Measurements from ENCODE around the gene DHX32.

Gene DHX32

DNA sequence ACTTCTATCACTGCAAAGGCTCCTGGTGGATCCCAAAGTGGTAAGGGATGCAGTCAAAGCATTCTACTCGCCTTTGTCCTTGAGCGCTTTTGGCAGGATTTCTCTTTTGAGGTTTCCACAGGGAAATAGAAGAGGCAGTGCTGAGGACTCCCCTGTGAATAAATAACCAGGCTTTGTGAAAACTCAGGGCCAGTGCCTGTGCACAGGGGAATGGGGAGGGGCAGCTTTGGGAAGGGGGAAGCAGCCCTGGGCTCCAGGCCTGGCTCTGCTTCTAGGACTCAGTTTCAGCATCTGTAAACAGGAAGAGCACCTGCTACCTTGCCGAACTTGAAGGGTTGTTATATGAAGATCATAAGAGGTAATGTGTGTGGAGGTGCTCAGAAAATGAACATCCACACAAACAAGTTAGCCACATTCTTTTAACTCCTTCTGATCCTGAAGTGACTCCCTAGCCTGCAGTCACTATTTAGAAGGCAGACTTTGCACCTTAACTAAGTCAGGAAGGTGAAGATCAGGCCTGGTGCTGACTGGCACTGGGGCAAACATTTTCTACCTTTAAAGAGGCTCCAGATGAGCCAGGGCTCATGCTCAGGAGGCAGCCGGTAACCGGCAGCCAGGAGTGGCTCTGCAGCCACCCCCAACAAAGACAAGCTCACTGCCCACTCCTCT, 83.0 kb downstream of the DHX32 start:
- peaks cover 10 to 13% of the 10 kb centered on the region in 2 experiments for H3K36me3 ChIP-seq (ENCODE audit: control insufficient read depth in 1 of 2, insufficient read depth in 2 of 2, low read length in 2 of 2)
- no peaks in the 10 kb centered on the region for H3K27me3 ChIP-seq (ENCODE audit: insufficient read depth, low read length)
- H4K8ac ChIP-seq (ENCODE audit: low read depth, low read length), result no peak overlapping the region
- H3K4me1 ChIP-seq (ENCODE audit: control insufficient read depth in 1 of 2, insufficient read depth in 2 of 2, low read length in 2 of 2), result no peaks in the 10 kb centered on the region
- no peak overlapping the region for H4K12ac ChIP-seq (ENCODE audit: low read depth, low read length)
- no peak overlapping the region for H2BK12ac ChIP-seq (ENCODE audit: low read length)
- no peak overlapping the region for H2BK120ac ChIP-seq (ENCODE audit: insufficient read depth, low read length, poor library complexity)
- H3K4me2 ChIP-seq (ENCODE audit: low read length), result no peak overlapping the region
- H2AK5ac ChIP-seq (ENCODE audit: low read length), result no peak overlapping the region
- H3K9ac ChIP-seq (ENCODE audit: low read length), result no peak overlapping the region
- no peak overlapping the region for H3K23ac ChIP-seq (ENCODE audit: low read length)
- H2AFZ ChIP-seq (ENCODE audit: insufficient read depth, low read length, poor library complexity), result no peak overlapping the region
- H4K91ac ChIP-seq (ENCODE audit: low read depth, low read length), result no peak overlapping the region
- no peak for DNase-seq
- H3K9me3 ChIP-seq (ENCODE audit: insufficient read depth, low read depth, low read length), result no peaks in the 10 kb centered on the region
- no peak overlapping the region for H3K18ac ChIP-seq (ENCODE audit: low read length)
- no peaks in the 10 kb centered on the region for H3K79me2 ChIP-seq (ENCODE audit: control insufficient read depth, insufficient read depth, low read length, poor library complexity)
- no peak overlapping the region for H2BK5ac ChIP-seq (ENCODE audit: low read depth, low read length, poor library complexity)
- H3K27ac ChIP-seq (ENCODE audit: low read depth, low read length), result no peak overlapping the region
- no peak overlapping the region for H3K14ac ChIP-seq (ENCODE audit: low read length)
- H3K4ac ChIP-seq (ENCODE audit: low read depth, low read length), result no peak overlapping the region
- no CpG with 5 or more reads among the region's 5 CpGs for WGBS (ENCODE audit: extremely low coverage, insufficient coverage, insufficient read length)
- no peak overlapping the region for H3K4me3 ChIP-seq (ENCODE audit: low read depth, low read length)
- H3K79me1 ChIP-seq (ENCODE audit: low read length), result no peaks in the 10 kb centered on the region

DNA sequence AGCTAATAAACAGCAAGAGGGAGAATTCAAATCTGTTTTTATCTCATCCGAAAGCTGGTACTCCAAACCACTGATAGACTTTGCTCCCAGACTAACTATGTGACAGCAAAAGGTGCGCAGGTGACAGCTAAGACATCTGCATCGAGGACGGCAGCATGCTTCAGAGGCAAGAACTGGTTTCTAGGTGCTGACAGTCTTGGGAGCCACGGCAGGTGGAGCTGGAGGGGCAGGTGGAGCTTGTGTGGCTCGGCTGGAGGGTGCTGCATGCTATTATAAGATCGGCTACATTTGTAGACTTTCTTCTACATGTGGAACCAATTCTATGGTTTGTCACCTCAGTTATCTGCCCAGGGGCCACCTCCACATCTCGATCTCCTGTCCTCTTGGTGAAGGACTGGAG, 83.7 kb downstream of the DHX32 start:
- no peak overlapping the region for H2AK5ac ChIP-seq (ENCODE audit: low read length)
- H3K4me2 ChIP-seq (ENCODE audit: low read length), result no peak overlapping the region
- no peak overlapping the region for H3K27ac ChIP-seq (ENCODE audit: low read depth, low read length)
- no peak overlapping the region for H2BK12ac ChIP-seq (ENCODE audit: low read length)
- peaks cover 16 to 18% of the 10 kb centered on the region in 2 experiments for H3K36me3 ChIP-seq (ENCODE audit: control insufficient read depth in 1 of 2, insufficient read depth in 2 of 2, low read length in 2 of 2)
- no peak overlapping the region for H3K18ac ChIP-seq (ENCODE audit: low read length)
- H4K8ac ChIP-seq (ENCODE audit: low read depth, low read length), result no peak overlapping the region
- no peak overlapping the region for H2BK120ac ChIP-seq (ENCODE audit: insufficient read depth, low read length, poor library complexity)
- H3K79me2 ChIP-seq (ENCODE audit: control insufficient read depth, insufficient read depth, low read length, poor library complexity), result no peaks in the 10 kb centered on the region
- H2AFZ ChIP-seq (ENCODE audit: insufficient read depth, low read length, poor library complexity), result no peak overlapping the region
- no peaks in the 10 kb centered on the region for H3K27me3 ChIP-seq (ENCODE audit: insufficient read depth, low read length)
- no peak overlapping the region for H4K12ac ChIP-seq (ENCODE audit: low read depth, low read length)
- no peaks in the 10 kb centered on the region for H3K4me1 ChIP-seq (ENCODE audit: control insufficient read depth in 1 of 2, insufficient read depth in 2 of 2, low read length in 2 of 2)
- H3K9me3 ChIP-seq (ENCODE audit: insufficient read depth, low read depth, low read length), result no peaks in the 10 kb centered on the region
- H3K4me3 ChIP-seq (ENCODE audit: low read depth, low read length), result no peak overlapping the region
- H3K9ac ChIP-seq (ENCODE audit: low read length), result no peak overlapping the region
- DNase-seq, result peak in 1 of 2 donors; percentile 47
- H3K14ac ChIP-seq (ENCODE audit: low read length), result no peak overlapping the region
- H3K4ac ChIP-seq (ENCODE audit: low read depth, low read length), result no peak overlapping the region
- no peaks in the 10 kb centered on the region for H3K79me1 ChIP-seq (ENCODE audit: low read length)
- no peak overlapping the region for H3K23ac ChIP-seq (ENCODE audit: low read length)
- no peak overlapping the region for H2BK5ac ChIP-seq (ENCODE audit: low read depth, low read length, poor library complexity)
- no peak overlapping the region for H4K91ac ChIP-seq (ENCODE audit: low read depth, low read length)
- WGBS (ENCODE audit: extremely low coverage, insufficient coverage, insufficient read length), result no CpG with 5 or more reads among the region's 8 CpGs

DNA sequence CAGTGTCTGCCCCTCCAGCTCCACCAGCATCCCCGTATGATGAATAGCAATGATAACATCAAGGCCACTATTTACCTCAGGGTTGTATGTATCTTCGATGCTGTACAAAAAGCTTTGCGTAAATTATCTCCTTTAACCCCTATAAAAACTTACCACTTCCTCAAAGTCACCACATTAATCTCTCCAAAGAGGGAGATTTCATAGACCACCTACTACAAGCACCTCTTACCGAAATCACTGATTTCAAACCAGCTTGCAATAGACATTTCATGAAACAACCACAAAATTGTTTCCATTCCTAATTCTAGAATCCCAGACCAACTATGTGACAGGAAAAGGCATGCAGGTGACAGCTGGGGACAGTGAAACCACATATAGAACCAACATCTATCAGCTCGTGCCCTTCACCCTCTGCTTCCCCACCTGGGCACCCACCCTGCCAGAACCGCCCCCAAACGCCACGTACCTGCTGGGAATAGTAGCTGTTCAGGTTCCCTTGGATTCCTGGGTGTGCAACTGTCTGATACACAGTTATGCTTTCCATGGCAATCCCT, 85.4 kb downstream of the DHX32 start:
- no peak overlapping the region for H3K9ac ChIP-seq (ENCODE audit: low read length)
- H3K4me1 ChIP-seq (ENCODE audit: control insufficient read depth in 1 of 2, insufficient read depth in 2 of 2, low read length in 2 of 2), result no peaks in the 10 kb centered on the region
- H2BK120ac ChIP-seq (ENCODE audit: insufficient read depth, low read length, poor library complexity), result no peak overlapping the region
- DNase-seq, result peak in 1 of 2 donors; percentile 45
- H3K18ac ChIP-seq (ENCODE audit: low read length), result no peak overlapping the region
- H3K14ac ChIP-seq (ENCODE audit: low read length), result no peak overlapping the region
- no peak overlapping the region for H3K4me2 ChIP-seq (ENCODE audit: low read length)
- no peak overlapping the region for H2BK12ac ChIP-seq (ENCODE audit: low read length)
- H3K4me3 ChIP-seq (ENCODE audit: low read depth, low read length), result no peak overlapping the region
- H3K23ac ChIP-seq (ENCODE audit: low read length), result no peak overlapping the region
- no peak overlapping the region for H4K12ac ChIP-seq (ENCODE audit: low read depth, low read length)
- no peak overlapping the region for H2AFZ ChIP-seq (ENCODE audit: insufficient read depth, low read length, poor library complexity)
- 100% methylated on average over 1 of the region's 8 CpGs for WGBS (ENCODE audit: extremely low coverage, insufficient coverage, insufficient read length)
- no peak overlapping the region for H3K27ac ChIP-seq (ENCODE audit: low read depth, low read length)
- H3K27me3 ChIP-seq (ENCODE audit: insufficient read depth, low read length), result no peaks in the 10 kb centered on the region
- peaks cover 22% of the 10 kb centered on the region in 2 experiments for H3K36me3 ChIP-seq (ENCODE audit: control insufficient read depth in 1 of 2, insufficient read depth in 2 of 2, low read length in 2 of 2)
- H4K91ac ChIP-seq (ENCODE audit: low read depth, low read length), result no peak overlapping the region
- no peaks in the 10 kb centered on the region for H3K9me3 ChIP-seq (ENCODE audit: insufficient read depth, low read depth, low read length)
- no peak overlapping the region for H2BK5ac ChIP-seq (ENCODE audit: low read depth, low read length, poor library complexity)
- no peak overlapping the region for H2AK5ac ChIP-seq (ENCODE audit: low read length)
- H3K79me2 ChIP-seq (ENCODE audit: control insufficient read depth, insufficient read depth, low read length, poor library complexity), result no peaks in the 10 kb centered on the region
- H4K8ac ChIP-seq (ENCODE audit: low read depth, low read length), result no peak overlapping the region
- no peak overlapping the region for H3K4ac ChIP-seq (ENCODE audit: low read depth, low read length)
- H3K79me1 ChIP-seq (ENCODE audit: low read length), result no peaks in the 10 kb centered on the region

DNA sequence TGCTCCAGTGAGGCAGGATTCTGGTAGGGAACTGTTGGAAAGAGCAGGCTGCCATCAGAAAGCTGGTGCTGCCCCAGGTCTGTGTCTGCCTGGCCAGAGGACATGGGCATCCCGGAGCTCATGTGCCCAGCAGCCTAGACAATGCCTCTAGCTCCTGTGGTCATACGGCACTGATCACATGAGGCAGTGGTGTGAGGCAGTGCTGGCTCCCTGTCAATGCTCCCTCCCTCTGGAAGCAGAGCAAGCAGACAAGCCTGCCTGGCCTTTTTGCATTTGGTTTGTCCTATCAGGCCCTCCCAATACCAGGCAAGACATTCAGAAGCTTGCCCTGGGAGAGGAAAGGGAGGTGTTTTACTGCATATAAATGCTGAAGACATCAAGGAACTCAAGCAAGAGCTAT, 86.0 kb downstream of the DHX32 start:
- no CpG with 5 or more reads among the region's 2 CpGs for WGBS (ENCODE audit: extremely low coverage, insufficient coverage, insufficient read length)
- Histone ChIP-seq H3K9me3 (ENCODE audit: insufficient read depth, low read depth, low read length) (no peaks in the 10 kb centered on the region), H3K36me3 (ENCODE audit: control insufficient read depth in 1 of 2, insufficient read depth in 2 of 2, low read length in 2 of 2) (peaks cover 22% of the 10 kb centered on the region in 2 experiments), H3K79me2 (ENCODE audit: control insufficient read depth, insufficient read depth, low read length, poor library complexity) (no peaks in the 10 kb centered on the region), H2AK5ac (ENCODE audit: low read length) (no peak overlapping the region), H3K4ac (ENCODE audit: low read depth, low read length) (no peak overlapping the region), H4K8ac (ENCODE audit: low read depth, low read length) (no peak overlapping the region), H3K27ac (ENCODE audit: low read depth, low read length) (no peak overlapping the region), H3K18ac (ENCODE audit: low read length) (no peak overlapping the region), H2AFZ (ENCODE audit: insufficient read depth, low read length, poor library complexity) (no peak overlapping the region), H4K12ac (ENCODE audit: low read depth, low read length) (no peak overlapping the region), H2BK5ac (ENCODE audit: low read depth, low read length, poor library complexity) (no peak overlapping the region), H3K9ac (ENCODE audit: low read length) (no peak overlapping the region), H3K4me1 (ENCODE audit: control insufficient read depth in 1 of 2, insufficient read depth in 2 of 2, low read length in 2 of 2) (no peaks in the 10 kb centered on the region), H3K23ac (ENCODE audit: low read length) (no peak overlapping the region), H3K27me3 (ENCODE audit: insufficient read depth, low read length) (no peaks in the 10 kb centered on the region), H3K14ac (ENCODE audit: low read length) (no peak overlapping the region), H3K79me1 (ENCODE audit: low read length) (no peaks in the 10 kb centered on the region), H3K4me3 (ENCODE audit: low read depth, low read length) (no peak overlapping the region), H3K4me2 (ENCODE audit: low read length) (no peak overlapping the region), H2BK12ac (ENCODE audit: low read length) (no peak overlapping the region), H2BK120ac (ENCODE audit: insufficient read depth, low read length, poor library complexity) (no peak overlapping the region), H4K91ac (ENCODE audit: low read depth, low read length) (no peak overlapping the region)
- DNase-seq, result no peak
